ENCODE data around the gene CD180.

Gene CD180

DNA sequence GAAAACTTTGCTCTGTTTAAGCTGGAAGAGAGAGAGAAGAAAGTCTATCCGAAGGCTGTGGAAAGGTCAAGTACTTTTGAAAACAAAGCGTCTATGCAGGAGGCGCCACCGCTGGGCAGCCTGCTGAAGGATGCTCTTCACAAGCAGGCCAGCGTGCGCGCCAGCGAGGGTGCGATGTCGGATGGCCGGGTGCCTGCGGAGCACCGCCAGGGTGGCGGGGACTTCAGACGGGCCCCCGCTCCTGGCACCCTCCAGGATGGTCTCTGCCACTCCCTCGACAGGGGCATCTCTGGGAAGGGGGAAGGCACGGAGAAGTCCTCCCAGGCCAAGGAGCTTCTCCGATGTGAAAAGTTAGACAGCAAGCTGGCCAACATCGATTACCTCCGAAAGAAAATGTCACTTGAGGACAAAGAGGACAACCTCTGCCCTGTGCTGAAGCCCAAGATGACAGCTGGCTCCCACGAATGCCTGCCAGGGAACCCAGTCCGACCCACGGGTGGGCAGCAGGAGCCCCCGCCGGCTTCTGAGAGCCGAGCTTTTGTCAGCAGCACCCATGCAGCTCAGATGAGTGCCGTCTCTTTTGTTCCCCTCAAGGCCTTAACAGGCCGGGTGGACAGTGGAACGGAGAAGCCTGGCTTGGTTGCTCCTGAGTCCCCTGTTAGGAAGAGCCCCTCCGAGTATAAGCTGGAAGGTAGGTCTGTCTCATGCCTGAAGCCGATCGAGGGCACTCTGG is 32.6 kb downstream of the CD180 start:
- DNase-seq (ENCODE audit: low read depth in 1 of 2, low spot score in 1 of 2), result no peak
- TF ChIP-seq, protein P1, sequence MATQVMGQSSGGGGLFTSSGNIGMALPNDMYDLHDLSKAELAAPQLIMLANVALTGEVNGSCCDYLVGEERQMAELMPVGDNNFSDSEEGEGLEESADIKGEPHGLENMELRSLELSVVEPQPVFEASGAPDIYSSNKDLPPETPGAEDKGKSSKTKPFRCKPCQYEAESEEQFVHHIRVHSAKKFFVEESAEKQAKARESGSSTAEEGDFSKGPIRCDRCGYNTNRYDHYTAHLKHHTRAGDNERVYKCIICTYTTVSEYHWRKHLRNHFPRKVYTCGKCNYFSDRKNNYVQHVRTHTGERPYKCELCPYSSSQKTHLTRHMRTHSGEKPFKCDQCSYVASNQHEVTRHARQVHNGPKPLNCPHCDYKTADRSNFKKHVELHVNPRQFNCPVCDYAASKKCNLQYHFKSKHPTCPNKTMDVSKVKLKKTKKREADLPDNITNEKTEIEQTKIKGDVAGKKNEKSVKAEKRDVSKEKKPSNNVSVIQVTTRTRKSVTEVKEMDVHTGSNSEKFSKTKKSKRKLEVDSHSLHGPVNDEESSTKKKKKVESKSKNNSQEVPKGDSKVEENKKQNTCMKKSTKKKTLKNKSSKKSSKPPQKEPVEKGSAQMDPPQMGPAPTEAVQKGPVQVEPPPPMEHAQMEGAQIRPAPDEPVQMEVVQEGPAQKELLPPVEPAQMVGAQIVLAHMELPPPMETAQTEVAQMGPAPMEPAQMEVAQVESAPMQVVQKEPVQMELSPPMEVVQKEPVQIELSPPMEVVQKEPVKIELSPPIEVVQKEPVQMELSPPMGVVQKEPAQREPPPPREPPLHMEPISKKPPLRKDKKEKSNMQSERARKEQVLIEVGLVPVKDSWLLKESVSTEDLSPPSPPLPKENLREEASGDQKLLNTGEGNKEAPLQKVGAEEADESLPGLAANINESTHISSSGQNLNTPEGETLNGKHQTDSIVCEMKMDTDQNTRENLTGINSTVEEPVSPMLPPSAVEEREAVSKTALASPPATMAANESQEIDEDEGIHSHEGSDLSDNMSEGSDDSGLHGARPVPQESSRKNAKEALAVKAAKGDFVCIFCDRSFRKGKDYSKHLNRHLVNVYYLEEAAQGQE (IDR thresholded peaks at IDR 0.05; ENCODE audit: insufficient replicate concordance, low read depth), result no peak
- TF ChIP-seq GABPA (IDR thresholded peaks at IDR 0.05; ENCODE audit: low read depth) (no peak), POLR2AphosphoS5 (IDR thresholded peaks at IDR 0.05; ENCODE audit: low read depth) (no peak), SPI1 (IDR thresholded peaks at IDR 0.05; ENCODE audit: borderline replicate concordance, low read depth) (no peak)
- TF ChIP-seq, protein P2, sequence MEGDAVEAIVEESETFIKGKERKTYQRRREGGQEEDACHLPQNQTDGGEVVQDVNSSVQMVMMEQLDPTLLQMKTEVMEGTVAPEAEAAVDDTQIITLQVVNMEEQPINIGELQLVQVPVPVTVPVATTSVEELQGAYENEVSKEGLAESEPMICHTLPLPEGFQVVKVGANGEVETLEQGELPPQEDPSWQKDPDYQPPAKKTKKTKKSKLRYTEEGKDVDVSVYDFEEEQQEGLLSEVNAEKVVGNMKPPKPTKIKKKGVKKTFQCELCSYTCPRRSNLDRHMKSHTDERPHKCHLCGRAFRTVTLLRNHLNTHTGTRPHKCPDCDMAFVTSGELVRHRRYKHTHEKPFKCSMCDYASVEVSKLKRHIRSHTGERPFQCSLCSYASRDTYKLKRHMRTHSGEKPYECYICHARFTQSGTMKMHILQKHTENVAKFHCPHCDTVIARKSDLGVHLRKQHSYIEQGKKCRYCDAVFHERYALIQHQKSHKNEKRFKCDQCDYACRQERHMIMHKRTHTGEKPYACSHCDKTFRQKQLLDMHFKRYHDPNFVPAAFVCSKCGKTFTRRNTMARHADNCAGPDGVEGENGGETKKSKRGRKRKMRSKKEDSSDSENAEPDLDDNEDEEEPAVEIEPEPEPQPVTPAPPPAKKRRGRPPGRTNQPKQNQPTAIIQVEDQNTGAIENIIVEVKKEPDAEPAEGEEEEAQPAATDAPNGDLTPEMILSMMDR (IDR thresholded peaks at IDR 0.05; ENCODE audit: insufficient read depth, low read length), result no peak
- H3K4me3 ChIP-seq (replicated peaks; ENCODE audit: insufficient read depth, low read length), result no peak overlapping the region
- no peak overlapping the region for H3K27ac ChIP-seq (replicated peaks)
- no peaks in the 10 kb centered on the region for H3K27me3 ChIP-seq (ENCODE audit: insufficient read depth, poor library complexity, severe bottlenecking)

DNA sequence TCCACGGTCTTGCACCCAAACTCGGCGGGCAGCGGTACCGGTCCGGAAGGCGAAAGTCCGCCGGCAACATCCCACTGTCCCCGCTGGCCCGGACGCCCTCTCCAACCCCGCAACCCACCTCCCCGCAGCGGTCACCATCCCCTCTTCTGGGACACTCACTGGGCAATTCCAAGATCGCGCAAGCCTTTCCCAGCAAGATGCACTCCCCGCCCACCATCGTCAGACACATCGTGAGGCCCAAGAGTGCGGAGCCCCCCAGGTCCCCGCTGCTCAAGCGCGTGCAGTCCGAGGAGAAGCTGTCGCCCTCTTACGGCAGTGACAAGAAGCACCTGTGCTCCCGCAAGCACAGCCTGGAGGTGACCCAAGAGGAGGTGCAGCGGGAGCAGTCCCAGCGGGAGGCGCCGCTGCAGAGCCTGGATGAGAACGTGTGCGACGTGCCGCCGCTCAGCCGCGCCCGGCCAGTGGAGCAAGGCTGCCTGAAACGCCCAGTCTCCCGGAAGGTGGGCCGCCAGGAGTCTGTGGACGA is 33.3 kb downstream of the CD180 start:
- H3K27ac ChIP-seq (replicated peaks), result no peak overlapping the region
- no peak for TF ChIP-seq SPI1 (IDR thresholded peaks at IDR 0.05; ENCODE audit: borderline replicate concordance, low read depth)
- TF ChIP-seq, protein P1 (IDR thresholded peaks at IDR 0.05; ENCODE audit: insufficient replicate concordance, low read depth), result no peak
- TF ChIP-seq POLR2AphosphoS5 (IDR thresholded peaks at IDR 0.05; ENCODE audit: low read depth), result no peak
- TF ChIP-seq GABPA (IDR thresholded peaks at IDR 0.05; ENCODE audit: low read depth), result no peak
- TF ChIP-seq, protein P2 (IDR thresholded peaks at IDR 0.05; ENCODE audit: insufficient read depth, low read length), result no peak
- no peak overlapping the region for H3K4me3 ChIP-seq (replicated peaks; ENCODE audit: insufficient read depth, low read length)
- DNase-seq (ENCODE audit: low read depth in 1 of 2, low spot score in 1 of 2), result no peak
- H3K27me3 ChIP-seq (ENCODE audit: insufficient read depth, poor library complexity, severe bottlenecking), result no peaks in the 10 kb centered on the region

DNA sequence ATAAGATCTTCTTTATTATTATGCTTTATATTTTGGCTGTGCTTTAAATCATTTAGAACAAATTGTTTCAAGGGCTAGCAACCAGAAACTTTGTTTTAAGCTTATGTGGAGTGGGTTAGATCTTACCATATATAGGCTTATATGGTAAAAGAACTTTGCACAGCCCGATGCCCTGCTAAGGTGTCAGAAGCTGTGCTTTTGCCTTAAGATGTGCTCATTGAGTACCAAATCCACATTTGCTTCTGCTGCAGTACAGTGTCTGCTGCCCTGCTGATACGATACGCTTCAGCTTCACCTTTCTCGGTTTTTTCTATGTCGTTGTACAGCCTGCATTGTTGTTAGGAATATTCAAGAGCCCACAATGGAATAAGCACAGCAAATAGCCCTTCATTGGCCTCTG is 34.8 kb downstream of the CD180 start:
- TF ChIP-seq, protein P2 (IDR thresholded peaks at IDR 0.05; ENCODE audit: insufficient read depth, low read length), result no peak
- TF ChIP-seq, protein P1 (IDR thresholded peaks at IDR 0.05; ENCODE audit: insufficient replicate concordance, low read depth), result no peak
- TF ChIP-seq GABPA (IDR thresholded peaks at IDR 0.05; ENCODE audit: low read depth), result no peak
- no peak for TF ChIP-seq POLR2AphosphoS5 (IDR thresholded peaks at IDR 0.05; ENCODE audit: low read depth)
- no peak for TF ChIP-seq SPI1 (IDR thresholded peaks at IDR 0.05; ENCODE audit: borderline replicate concordance, low read depth)
- H3K27ac ChIP-seq (replicated peaks), result no peak overlapping the region
- H3K4me3 ChIP-seq (replicated peaks; ENCODE audit: insufficient read depth, low read length), result no peak overlapping the region
- no peak for DNase-seq (ENCODE audit: low read depth in 1 of 2, low spot score in 1 of 2)
- H3K27me3 ChIP-seq (ENCODE audit: insufficient read depth, poor library complexity, severe bottlenecking), result no peaks in the 10 kb centered on the region

Data from HL-60 (cell line).